OCI-M1 (cell line): Measurements from ENCODE around the gene TXNRD2.

Experiments
- DNase-seq: peaks from one replicate; lab custom pipeline; 2025; lab: John Stamatoyannopoulos, UW

Gene TXNRD2

GRCh38 chr22:19875531-19876313, 65.9 kb downstream of the TXNRD2 start:
- DNase-seq = no peak

- DNase-seq = no peak
These were observed 66.5 kb downstream of the TXNRD2 start for GRCh38 chr22:19875061-19875530.

- no peak for DNase-seq
These were observed 67.1 kb downstream of the TXNRD2 start for GRCh38 chr22:19874307-19875060.

- no peak for DNase-seq
These were observed 67.7 kb downstream of the TXNRD2 start for GRCh38 chr22:19873960-19874306.

GRCh38 chr22:19873138-19873959, 68.3 kb downstream of the TXNRD2 start:
- DNase-seq = no peak

- no peak for DNase-seq
These were observed 68.9 kb downstream of the TXNRD2 start for GRCh38 chr22:19872779-19873137.

GRCh38 chr22:19871845-19872778, 69.5 kb downstream of the TXNRD2 start:
- DNase-seq = no peak

- no peak for DNase-seq
These were observed 70.4 kb downstream of the TXNRD2 start for GRCh38 chr22:19871023-19871844.

- DNase-seq = no peak
These were observed 71.2 kb downstream of the TXNRD2 start for GRCh38 chr22:19870153-19871022.

GRCh38 chr22:19869497-19870152, 72.0 kb downstream of the TXNRD2 start:
- DNase-seq = no peak

GRCh38 chr22:19868773-19869471, 72.7 kb downstream of the TXNRD2 start:
- no peak for DNase-seq

- DNase-seq = no peak
These were observed 73.3 kb downstream of the TXNRD2 start for GRCh38 chr22:19868333-19868732.

- no peak for DNase-seq
These were observed 74.0 kb downstream of the TXNRD2 start for GRCh38 chr22:19867617-19868016.

GRCh38 chr22:19866665-19867009, 75.0 kb downstream of the TXNRD2 start:
- DNase-seq = no peak

- DNase-seq = no peak
These were observed 76.3 kb downstream of the TXNRD2 start for GRCh38 chr22:19865141-19865829.

GRCh38 chr22:19864538-19865106, 77.0 kb downstream of the TXNRD2 start:
- no peak for DNase-seq

- DNase-seq = no peak
These were observed 78.0 kb downstream of the TXNRD2 start for GRCh38 chr22:19863571-19863970.
